Progenitor cell of endocrine pancreas (in vitro differentiated cells): Measurements from ENCODE around the gene C10orf71. TPM values are rescaled to one million over a fixed set of nuclear protein-coding genes. Genes with fewer than 3 reads are reported as not detected.

Experiments used
- DNase-seq: peaks from one replicate; pipeline ENCODE4 v3.0.0; 2021; ENCODE audit warnings: low spot score; ENCODE audit not compliant: unreplicated experiment
- H3K27ac Mint-ChIP-seq: 2 replicates; pipeline ENCODE4 v1.8.0; 2021; ENCODE audit warnings: mild to moderate bottlenecking, moderate library complexity, mixed read lengths
- H3K27me3 Mint-ChIP-seq: 2 replicates; pipeline ENCODE4 v1.8.0; 2021; ENCODE audit warnings: mixed read lengths
- H3K36me3 Mint-ChIP-seq: 2 replicates; pipeline ENCODE4 v1.8.0; 2022; ENCODE audit warnings: mixed read lengths; ENCODE audit not compliant: insufficient read depth
- H3K4me1 Mint-ChIP-seq: 2 replicates; pipeline ENCODE4 v1.8.0; 2021; ENCODE audit warnings: low read depth, mixed read lengths
- H3K4me3 Mint-ChIP-seq: 2 replicates; pipeline ENCODE4 v1.8.0; 2021; ENCODE audit warnings: low read depth, mild to moderate bottlenecking, moderate library complexity, mixed read lengths
- H3K9me3 Mint-ChIP-seq: 2 replicates; pipeline ENCODE4 v1.8.0; 2021; ENCODE audit warnings: low read depth, mixed read lengths
- CTCF ChIP-seq: fragments of 200-600 bp; sonication (generic); IDR thresholded peaks from one replicate; pipeline ENCODE4 v1.5.0; 2021; ENCODE audit warnings: antibody characterized with exemption, mild to moderate bottlenecking; ENCODE audit not compliant: unreplicated experiment
- total RNA-seq: library from RNA; stranded (reverse); gene quantifications from 2 replicates; pipeline ENCODE4 v1.2.1, GENCODE V29; 2021

Gene C10orf71
- total RNA-seq, 1 donor from 2014 or later = not detected

- DNase-seq = no peak
- H3K4me3 Mint-ChIP-seq = no peak overlapping the region
- peaks cover 2% of the 10 kb centered on the region for H3K4me1 Mint-ChIP-seq
- H3K9me3 Mint-ChIP-seq = peaks cover 2% of the 10 kb centered on the region
- TF ChIP-seq CTCF = no peak
- no peak overlapping the region for H3K27ac Mint-ChIP-seq
- peaks cover 10% of the 10 kb centered on the region for H3K27me3 Mint-ChIP-seq
- no peaks in the 10 kb centered on the region for H3K36me3 Mint-ChIP-seq
These were observed 11.2 kb upstream of the C10orf71 start for GRCh38 chr10:49287689-49288340.

GRCh38 chr10:49288341-49289065 lies 10.5 kb upstream of the C10orf71 start:
- Mint-ChIP-seq H3K4me3 (no peak overlapping the region), H3K27me3 (peaks cover 10% of the 10 kb centered on the region), H3K27ac (no peak overlapping the region), H3K9me3 (peaks cover 2% of the 10 kb centered on the region), H3K36me3 (no peaks in the 10 kb centered on the region), H3K4me1 (peaks cover 2% of the 10 kb centered on the region)
- no peak for DNase-seq
- TF ChIP-seq CTCF = no peak

- TF ChIP-seq CTCF = no peak
- Mint-ChIP-seq H3K4me3 (no peak overlapping the region), H3K27ac (no peak overlapping the region), H3K9me3 (peaks cover 2% of the 10 kb centered on the region), H3K4me1 (peaks cover 2% of the 10 kb centered on the region), H3K36me3 (no peaks in the 10 kb centered on the region), H3K27me3 (peaks cover 10% of the 10 kb centered on the region)
- no peak for DNase-seq
These were observed 9.5 kb upstream of the C10orf71 start for GRCh38 chr10:49289480-49289879.

GRCh38 chr10:49290131-49290530 lies 8.8 kb upstream of the C10orf71 start:
- Mint-ChIP-seq H3K27me3 (peaks cover 10% of the 10 kb centered on the region), H3K27ac (no peak overlapping the region), H3K4me3 (no peak overlapping the region), H3K9me3 (peaks cover 2% of the 10 kb centered on the region), H3K36me3 (no peaks in the 10 kb centered on the region), H3K4me1 (peaks cover 2% of the 10 kb centered on the region)
- no peak for DNase-seq
- TF ChIP-seq CTCF = no peak

GRCh38 chr10:49290607-49291006 lies 8.4 kb upstream of the C10orf71 start:
- Mint-ChIP-seq H3K27ac (no peak overlapping the region), H3K9me3 (no peaks in the 10 kb centered on the region), H3K4me3 (no peak overlapping the region), H3K27me3 (peaks cover 10% of the 10 kb centered on the region), H3K4me1 (peaks cover 2% of the 10 kb centered on the region), H3K36me3 (no peaks in the 10 kb centered on the region)
- TF ChIP-seq CTCF = no peak
- no peak for DNase-seq
